Spleen (tissue), 7 donors: ENCODE results near the gene EYS.

Experiments
- CTCF ChIP-seq, 11 experiments: fragments of 200-600 bp in 7 of 11; fragments of 450-650 bp in 4 of 11; sonication (generic) in 4 of 11; IDR thresholded peaks in 8 of 11; conservative IDR thresholded peaks in 3 of 11; 1 replicate in 7 of 11; 2 replicates in 4 of 11; pipeline versions ENCODE4 v1.4.0 to v1.8.0; 2016 to 2021; ENCODE audit warnings: antibody characterized with exemption in 11 of 11, inconsistent platforms in 4 of 11, mild to moderate bottlenecking in 1 of 11
- POLR2A ChIP-seq, 3 donors: fragments of 450-650 bp; IDR thresholded peaks; one replicate each; pipeline ENCODE4 v1.5.1; 2017; ENCODE audit warnings: antibody characterized with exemption in 3 of 3, mild to moderate bottlenecking in 1 of 3
- POLR2AphosphoS5 ChIP-seq, 3 donors: sonication (generic); formaldehyde crosslinking; IDR thresholded peaks; one replicate each; pipeline ENCODE4 v1.5.1; 2017; ENCODE audit warnings: antibody characterized with exemption in 3 of 3
- donor health status: DM: no; HTN: no; CAD: no; lungs with moderate emphysema.
- donor health status: DM: no; HTN: no; CAD: no.
- donor health status: DM: no; HTN: no; CAD: no.

GRCh38 chr6:65461121-65461520 is 245.9 kb downstream of the EYS start:
- TF ChIP-seq POLR2A (IDR thresholded peaks at IDR 0.05) (no peak), CTCF (IDR thresholded peaks at IDR 0.05 in 8 of 11, conservative IDR thresholded peaks at IDR 0.05 in 3 of 11) (no peak), POLR2AphosphoS5 (IDR thresholded peaks at IDR 0.05) (no peak)
